IMR-90 (cell line): ENCODE results near the gene E2F4. TPM values are rescaled to one million over a fixed set of nuclear protein-coding genes. Genes with fewer than 3 reads are reported as not detected.

Experiments
- ATAC-seq: fragments of 200-7000 bp; cut with Tn5 transposase; 2 replicates; pipeline ENCODE4 v1.9.1; 2020; ENCODE audit warnings: low read depth, mild to moderate bottlenecking, moderate library complexity
- BruUV-seq: library from RNA; stranded (reverse); fragments of 400-500 nt; replicated peaks from 2 replicates; lab custom pipeline; 2021; lab: Mats Ljungman, UMichigan
- CTCF ChIA-PET: fragments of 300-600 bp; formaldehyde crosslinking; extraction: SDS; loops from one replicate; lab custom pipeline; 2021; ENCODE audit warnings: antibody characterized with exemption; lab: Yijun Ruan, JAX
- POLR2A ChIA-PET: fragments of 300-600 bp; sonication (Branson Sonifier 250); formaldehyde crosslinking; loops from one replicate; lab custom pipeline; 2022; ENCODE audit warnings: antibody characterized with exemption; ENCODE audit not compliant: unreplicated experiment; lab: Charles Lee
- DNase-seq: peaks from one replicate; pipeline ENCODE4 v3.0.0; 2013
- H2AFZ ChIP-seq: replicated peaks from 2 replicates; pipeline ENCODE3; 2013; ENCODE audit warnings: low read length, mild to moderate bottlenecking; ENCODE audit not compliant: poor library complexity
- H2AK5ac ChIP-seq: 2 replicates; pipeline ENCODE4 v1.6.1; 2013; ENCODE audit warnings: low read depth, low read length, inconsistent platforms
- H2AK9ac ChIP-seq: replicated peaks from 2 replicates; pipeline ENCODE3; 2013; ENCODE audit warnings: mild to moderate bottlenecking, low read depth, low read length, moderate library complexity; ENCODE audit not compliant: poor library complexity
- H2BK120ac ChIP-seq: 2 replicates; pipeline ENCODE4 v1.6.1; 2013; ENCODE audit warnings: low read depth, low read length, inconsistent platforms
- H2BK15ac ChIP-seq: 3 replicates; pipeline ENCODE4 v1.6.1; 2013; ENCODE audit warnings: low read depth, low read length, inconsistent platforms
- H2BK20ac ChIP-seq: 2 replicates; pipeline ENCODE4 v1.6.1; 2013; ENCODE audit warnings: low read depth, mild to moderate bottlenecking, inconsistent platforms, low read length, moderate library complexity
- H2BK5ac ChIP-seq: 2 replicates; pipeline ENCODE4 v1.6.1; 2013; ENCODE audit warnings: mild to moderate bottlenecking, low read depth, low read length, inconsistent platforms; ENCODE audit not compliant: poor library complexity, severe bottlenecking
- H3K14ac ChIP-seq: replicated peaks from 2 replicates; pipeline ENCODE4 v1.6.1; 2013; ENCODE audit warnings: low read depth, low read length, inconsistent platforms
- H3K18ac ChIP-seq: 2 replicates; pipeline ENCODE4 v1.6.1; 2013; ENCODE audit warnings: low read depth, low read length, control low read depth
- H3K23ac ChIP-seq: 2 replicates; pipeline ENCODE4 v1.6.1; 2013; ENCODE audit warnings: low read depth, low read length, inconsistent platforms
- H3K27ac ChIP-seq: 2 replicates; pipeline ENCODE4 v1.5.1; 2013; ENCODE audit warnings: mild to moderate bottlenecking, control low read depth, low read length; ENCODE audit not compliant: insufficient read depth
- H3K27me3 ChIP-seq: 2 replicates; pipeline ENCODE4 v1.6.1; 2013; ENCODE audit warnings: low read length; ENCODE audit not compliant: control insufficient read depth, insufficient read depth
- H3K36me3 ChIP-seq: 2 replicates; pipeline ENCODE4 v1.6.1; 2013; ENCODE audit warnings: low read length, mixed read lengths; ENCODE audit not compliant: control insufficient read depth, insufficient read depth
- H3K4ac ChIP-seq: 2 replicates; pipeline ENCODE4 v1.6.1; 2013; ENCODE audit warnings: low read depth, low read length, inconsistent platforms
- H3K4me1 ChIP-seq: 2 replicates; pipeline ENCODE4 v1.6.1; 2013; ENCODE audit warnings: low read length, mixed read lengths; ENCODE audit not compliant: control insufficient read depth, insufficient read depth
- H3K4me2 ChIP-seq: 2 replicates; pipeline ENCODE4 v1.6.1; 2013; ENCODE audit warnings: low read depth, mild to moderate bottlenecking, control low read depth, low read length, moderate library complexity
- H3K4me3 ChIP-seq: 2 replicates; pipeline ENCODE4 v1.5.1; 2013; ENCODE audit warnings: low read depth, mild to moderate bottlenecking, control low read depth, low read length, moderate library complexity; ENCODE audit not compliant: insufficient read depth
- H3K56ac ChIP-seq: 2 replicates; pipeline ENCODE4 v1.6.1; 2013; ENCODE audit warnings: low read length, inconsistent platforms; ENCODE audit not compliant: insufficient read depth; ENCODE audit errors: extremely low read depth
- H3K79me1 ChIP-seq, 2 experiments: 2 replicates each; pipeline ENCODE4 v1.6.1; 2013; ENCODE audit warnings: low read length in 2 of 2, inconsistent platforms in 1 of 2, low read depth in 1 of 2
- H3K9ac ChIP-seq: 2 replicates; pipeline ENCODE4 v1.6.1; 2013; ENCODE audit warnings: low read depth, low read length, control low read depth
- H3K9me1 ChIP-seq: 2 replicates; pipeline ENCODE4 v1.6.1; 2013; ENCODE audit warnings: low read length, inconsistent platforms; ENCODE audit not compliant: insufficient read depth
- H3K9me3 ChIP-seq: 2 replicates; pipeline ENCODE4 v1.6.1; 2013; ENCODE audit warnings: low read length; ENCODE audit not compliant: control insufficient read depth, insufficient read depth
- H4K20me1 ChIP-seq: 2 replicates; pipeline ENCODE4 v1.6.1; 2013; ENCODE audit warnings: low read length, inconsistent platforms; ENCODE audit not compliant: insufficient read depth
- H4K5ac ChIP-seq: 2 replicates; pipeline ENCODE4 v1.6.1; 2013; ENCODE audit warnings: mild to moderate bottlenecking, low read depth, low read length, control low read depth
- H4K8ac ChIP-seq, 2 experiments: 2 replicates each; pipeline ENCODE4 v1.6.1; 2013; ENCODE audit warnings: low read depth in 2 of 2, low read length in 2 of 2, control low read depth in 1 of 2, inconsistent platforms in 1 of 2
- H4K91ac ChIP-seq: 2 replicates; pipeline ENCODE4 v1.6.1; 2013; ENCODE audit warnings: low read depth, low read length, inconsistent platforms; ENCODE audit not compliant: insufficient read depth
- BHLHE40 ChIP-seq: fragments of 150-350 bp; IDR thresholded peaks from 2 replicates; pipeline ENCODE4 v1.6.1; 2016; ENCODE audit warnings: mild to moderate bottlenecking, low read depth, low read length
- CEBPB ChIP-seq: IDR thresholded peaks from 2 replicates; pipeline ENCODE4 v1.6.1; 2012; ENCODE audit warnings: low read depth, low read length, improper control_type of control experiment
- CHD1 ChIP-seq: IDR thresholded peaks from 2 replicates; pipeline ENCODE4 v1.6.1; 2012; ENCODE audit warnings: low read depth, low read length, improper control_type of control experiment
- FOS ChIP-seq: fragments of 150-350 bp; IDR thresholded peaks from 2 replicates; pipeline ENCODE4 v1.6.1; 2016; ENCODE audit warnings: low read depth, low read length
- MAFK ChIP-seq: IDR thresholded peaks from 2 replicates; pipeline ENCODE4 v1.6.1; 2012; ENCODE audit warnings: low read depth, low read length, improper control_type of control experiment
- MAZ ChIP-seq: IDR thresholded peaks from 2 replicates; pipeline ENCODE4 v1.6.1; 2012; ENCODE audit warnings: low read depth, mild to moderate bottlenecking, low read length, improper control_type of control experiment, moderate library complexity, borderline replicate concordance
- MXI1 ChIP-seq: IDR thresholded peaks from 2 replicates; pipeline ENCODE4 v1.6.1; 2012; ENCODE audit warnings: low read depth, mild to moderate bottlenecking, low read length, moderate library complexity, borderline replicate concordance
- NFE2L2 ChIP-seq: fragments of 150-350 bp; IDR thresholded peaks from 2 replicates; pipeline ENCODE4 v1.6.1; 2016; ENCODE audit warnings: low read depth, mild to moderate bottlenecking, low read length
- POLR2A ChIP-seq: IDR thresholded peaks from 2 replicates; pipeline ENCODE4 v1.6.1; 2012; ENCODE audit warnings: mild to moderate bottlenecking, low read depth, low read length
- RAD21 ChIP-seq: IDR thresholded peaks from 2 replicates; pipeline ENCODE4 v1.6.1; 2012; ENCODE audit warnings: low read length, improper control_type of control experiment
- RCOR1 ChIP-seq: IDR thresholded peaks from 2 replicates; pipeline ENCODE4 v1.6.1; 2012; ENCODE audit warnings: mild to moderate bottlenecking, low read length, improper control_type of control experiment; ENCODE audit not compliant: insufficient replicate concordance
- RFX5 ChIP-seq: IDR thresholded peaks from 2 replicates; pipeline ENCODE4 v1.8.0; 2012; ENCODE audit warnings: low read depth, mild to moderate bottlenecking, low read length, moderate library complexity
- SMC3 ChIP-seq: fragments of 150-350 bp; IDR thresholded peaks from 2 replicates; pipeline ENCODE4 v1.6.1; 2016; ENCODE audit warnings: low read depth, mild to moderate bottlenecking, antibody characterized with exemption, low read length, moderate library complexity
- WGBS, 2 experiments: methylation state at CpG; one replicate each; pipeline versions ENCODE4 v1.1.5 to v1.1.7; 2013; ENCODE audit warnings: missing lambda C conversion rate in 2 of 2; ENCODE audit not compliant: insufficient read length in 1 of 2; ENCODE audit errors: extremely low coverage in 2 of 2; 5-methylcytosine and 5-hydroxymethylcytosine counted together
- dilution Hi-C: fragments of 300-500 bp; cut with HindIII; formaldehyde crosslinking; loops from one replicate; pipeline ENCODE4 v1.14.3; 2018; ENCODE audit warnings: low sequenced_read_pairs; ENCODE audit not compliant: unreplicated experiment
- in situ Hi-C: fragments of 300-500 bp; cut with MboI; formaldehyde crosslinking; loops from 3 replicates; pipeline ENCODE4 v1.14.3; 2019; ENCODE audit warnings: low sequenced_read_pairs, inconsistent platforms, mixed read lengths
- intact Hi-C: fragments of 100-400 bp; cut with micrococcal nuclease; formaldehyde crosslinking; loops from 2 replicates; pipeline ENCODE4 v1.10.0; 2022
- polyA plus RNA-seq, 3 experiments: library from polyadenylated mRNA; depleted of rRNA; stranded (reverse); fragments of >200 nt; gene quantifications; 2 replicates each; pipeline ENCODE4 v1.2.3, GENCODE V29; 2012; ENCODE audit warnings: low replicate concordance in 1 of 3
- total RNA-seq: library from RNA; depleted of rRNA; stranded (reverse); fragments of >200 nt; gene quantifications from 2 replicates; pipeline ENCODE4 v1.2.3, GENCODE V29; 2012
- TF ChIP-seq, protein P1 (sequence below): fragments of 150-350 bp; IDR thresholded peaks from 2 replicates; pipeline ENCODE4 v1.6.1; 2016; ENCODE audit warnings: low read depth, mild to moderate bottlenecking, low read length, moderate library complexity, borderline replicate concordance
- TF ChIP-seq, protein P2 (sequence below): fragments of 150-350 bp; IDR thresholded peaks from 2 replicates; pipeline ENCODE4 v1.6.1; 2017; ENCODE audit warnings: mild to moderate bottlenecking, antibody characterized with exemption, low read length, low read depth
- TF ChIP-seq, protein P3 (sequence below): conservative IDR thresholded peaks from 2 replicates; pipeline ENCODE4 v1.5.1; 2012; ENCODE audit warnings: mild to moderate bottlenecking, low read depth, low read length, improper control_type of control experiment

The E2F4 gene
- total and polyA plus RNA-seq, 2 of the 4 experiments (the other 2 are of a cell fraction) = 63.4 to 103 TPM

DNA sequence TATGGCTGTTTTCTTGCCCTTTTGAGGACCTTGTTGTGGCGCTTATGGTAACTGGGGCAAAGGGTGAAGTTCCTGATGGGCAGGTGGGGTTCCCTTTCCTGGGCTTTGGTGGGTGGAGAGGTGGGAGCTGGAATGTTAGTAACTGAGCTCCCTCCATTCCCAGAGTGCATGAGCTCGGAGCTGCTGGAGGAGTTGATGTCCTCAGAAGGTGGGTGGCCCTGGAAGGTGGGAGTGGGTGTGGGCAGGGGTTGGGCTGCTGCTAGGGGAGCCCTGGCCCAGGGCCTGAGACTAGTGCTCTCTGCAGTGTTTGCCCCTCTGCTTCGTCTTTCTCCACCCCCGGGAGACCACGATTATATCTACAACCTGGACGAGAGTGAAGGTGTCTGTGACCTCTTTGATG is 5.7 kb downstream of the E2F4 start:
- no peak overlapping the region for H2BK5ac ChIP-seq
- H3K4me1 ChIP-seq = peaks cover 7% of the 10 kb centered on the region
- H2AFZ ChIP-seq = no peak overlapping the region
- H2BK20ac ChIP-seq = no peak overlapping the region
- H4K20me1 ChIP-seq = peaks cover 27% of the 10 kb centered on the region
- no peak overlapping the region for H4K5ac ChIP-seq
- no peak overlapping the region for H2BK15ac ChIP-seq
- no peak overlapping the region for H3K23ac ChIP-seq
- no peak overlapping the region for H2BK120ac ChIP-seq
- H3K14ac ChIP-seq = no peak overlapping the region
- no peak overlapping the region for H4K91ac ChIP-seq
- POLR2A ChIA-PET = interaction anchor here (0.9 kb wide), 1 partner anchor 29 kb away, joined by 5 read pairs; the partner anchor contains the start of gene TMEM208
- no peak overlapping the region for H2AK5ac ChIP-seq
- intact Hi-C loops = no loop called here
- H3K36me3 ChIP-seq = peaks cover 70% of the 10 kb centered on the region
- TF ChIP-seq RAD21 = no peak
- TF ChIP-seq BHLHE40 = no peak
- TF ChIP-seq MAFK = no peak
- TF ChIP-seq RCOR1 = no peak
- TF ChIP-seq CEBPB = no peak
- TF ChIP-seq, protein P1, sequence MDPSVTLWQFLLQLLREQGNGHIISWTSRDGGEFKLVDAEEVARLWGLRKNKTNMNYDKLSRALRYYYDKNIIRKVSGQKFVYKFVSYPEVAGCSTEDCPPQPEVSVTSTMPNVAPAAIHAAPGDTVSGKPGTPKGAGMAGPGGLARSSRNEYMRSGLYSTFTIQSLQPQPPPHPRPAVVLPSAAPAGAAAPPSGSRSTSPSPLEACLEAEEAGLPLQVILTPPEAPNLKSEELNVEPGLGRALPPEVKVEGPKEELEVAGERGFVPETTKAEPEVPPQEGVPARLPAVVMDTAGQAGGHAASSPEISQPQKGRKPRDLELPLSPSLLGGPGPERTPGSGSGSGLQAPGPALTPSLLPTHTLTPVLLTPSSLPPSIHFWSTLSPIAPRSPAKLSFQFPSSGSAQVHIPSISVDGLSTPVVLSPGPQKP = no peak
- TF ChIP-seq FOS = no peak
- TF ChIP-seq MAZ = no peak
- TF ChIP-seq NFE2L2 = no peak
- no peak for TF ChIP-seq RFX5
- no peak for TF ChIP-seq CHD1
- TF ChIP-seq, protein P2, sequence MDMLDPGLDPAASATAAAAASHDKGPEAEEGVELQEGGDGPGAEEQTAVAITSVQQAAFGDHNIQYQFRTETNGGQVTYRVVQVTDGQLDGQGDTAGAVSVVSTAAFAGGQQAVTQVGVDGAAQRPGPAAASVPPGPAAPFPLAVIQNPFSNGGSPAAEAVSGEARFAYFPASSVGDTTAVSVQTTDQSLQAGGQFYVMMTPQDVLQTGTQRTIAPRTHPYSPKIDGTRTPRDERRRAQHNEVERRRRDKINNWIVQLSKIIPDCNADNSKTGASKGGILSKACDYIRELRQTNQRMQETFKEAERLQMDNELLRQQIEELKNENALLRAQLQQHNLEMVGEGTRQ = no peak
- TF ChIP-seq POLR2A = no peak
- TF ChIP-seq, protein P3, sequence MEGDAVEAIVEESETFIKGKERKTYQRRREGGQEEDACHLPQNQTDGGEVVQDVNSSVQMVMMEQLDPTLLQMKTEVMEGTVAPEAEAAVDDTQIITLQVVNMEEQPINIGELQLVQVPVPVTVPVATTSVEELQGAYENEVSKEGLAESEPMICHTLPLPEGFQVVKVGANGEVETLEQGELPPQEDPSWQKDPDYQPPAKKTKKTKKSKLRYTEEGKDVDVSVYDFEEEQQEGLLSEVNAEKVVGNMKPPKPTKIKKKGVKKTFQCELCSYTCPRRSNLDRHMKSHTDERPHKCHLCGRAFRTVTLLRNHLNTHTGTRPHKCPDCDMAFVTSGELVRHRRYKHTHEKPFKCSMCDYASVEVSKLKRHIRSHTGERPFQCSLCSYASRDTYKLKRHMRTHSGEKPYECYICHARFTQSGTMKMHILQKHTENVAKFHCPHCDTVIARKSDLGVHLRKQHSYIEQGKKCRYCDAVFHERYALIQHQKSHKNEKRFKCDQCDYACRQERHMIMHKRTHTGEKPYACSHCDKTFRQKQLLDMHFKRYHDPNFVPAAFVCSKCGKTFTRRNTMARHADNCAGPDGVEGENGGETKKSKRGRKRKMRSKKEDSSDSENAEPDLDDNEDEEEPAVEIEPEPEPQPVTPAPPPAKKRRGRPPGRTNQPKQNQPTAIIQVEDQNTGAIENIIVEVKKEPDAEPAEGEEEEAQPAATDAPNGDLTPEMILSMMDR = no peak
- no peak for TF ChIP-seq MXI1
- no peak for TF ChIP-seq SMC3
- H3K27ac ChIP-seq = no peak overlapping the region
- CTCF ChIA-PET = interaction anchor here (1.1 kb wide), 1 partner anchor 13 kb away, joined by 3 read pairs; no protein-coding TSS in a partner anchor
- peaks cover 21 to 42% of the 10 kb centered on the region in 2 experiments for H3K79me1 ChIP-seq
- H3K9ac ChIP-seq = no peak overlapping the region
- dilution Hi-C loops = no loop called here
- no peak overlapping the region for H3K18ac ChIP-seq
- no peak overlapping the region for H3K4me2 ChIP-seq
- no peak overlapping the region for H4K8ac ChIP-seq
- no peak overlapping the region for H3K56ac ChIP-seq
- no peaks in the 10 kb centered on the region for H3K27me3 ChIP-seq
- no peaks in the 10 kb centered on the region for H3K9me3 ChIP-seq
- in situ Hi-C loops = no loop called here
- WGBS, 2 experiments = 73% methylated on average over 5 of the region's 6 CpGs; no CpG with 5 or more reads in 1 of the 2 experiments
- ATAC-seq (no peak), DNase-seq (no peak)
- no TSS peak for BruUV-seq
- H3K4ac ChIP-seq = no peak overlapping the region
- H2AK9ac ChIP-seq = peak overlapping the region; percentile 70
- H3K4me3 ChIP-seq = no peak overlapping the region
- H3K9me1 ChIP-seq = peaks cover 9% of the 10 kb centered on the region
